GM21619 (cell line): Measurements from ENCODE around the gene CDH4.

Source experiments
- ATAC-seq: cut with Tn5 transposase; IDR thresholded peaks from one replicate; pipeline ENCODE4 v1.9.1; 2021; ENCODE audit not compliant: unreplicated experiment

The CDH4 gene

DNA sequence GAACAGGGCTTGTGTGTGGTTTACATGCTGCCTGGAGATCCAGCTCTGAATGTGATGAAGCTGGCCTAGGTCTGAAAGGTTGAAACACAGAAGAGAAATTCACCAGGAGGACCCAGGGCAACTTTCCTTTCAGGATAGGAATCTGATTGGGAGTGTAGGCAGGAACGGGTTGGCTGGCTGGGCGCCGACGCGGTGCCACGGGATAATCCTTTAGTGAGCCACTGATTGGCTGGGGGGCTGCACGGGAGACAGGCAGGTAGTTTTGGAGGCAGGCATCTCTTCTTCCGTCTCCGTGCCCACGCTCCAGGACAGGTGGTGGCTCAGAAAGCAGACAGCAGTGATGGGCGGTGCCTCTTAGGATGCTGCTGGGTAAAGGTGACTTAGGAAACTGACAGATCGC lies 294.6 kb downstream of the CDH4 start:
- no peak for ATAC-seq

DNA sequence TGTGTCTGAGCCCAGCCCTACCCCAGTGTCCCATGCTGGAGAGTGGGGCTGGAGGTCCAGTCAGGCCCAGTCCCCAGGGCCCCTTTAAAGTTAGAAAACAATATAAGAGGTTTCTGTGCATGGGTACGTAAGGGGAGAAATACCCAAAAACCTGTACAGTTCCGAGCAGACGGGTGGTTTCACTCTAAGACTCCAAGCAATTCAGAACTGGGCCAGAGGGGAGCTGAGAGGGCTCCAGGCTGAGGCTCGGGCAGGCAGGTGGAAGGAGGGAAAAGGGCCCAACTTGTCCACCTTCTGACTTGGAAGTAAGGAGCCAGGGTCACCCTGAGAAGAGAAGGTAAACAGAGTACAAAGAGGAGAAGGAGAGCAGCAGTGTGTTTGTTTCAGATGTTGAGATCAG lies 296.0 kb downstream of the CDH4 start:
- ATAC-seq, result no peak

DNA sequence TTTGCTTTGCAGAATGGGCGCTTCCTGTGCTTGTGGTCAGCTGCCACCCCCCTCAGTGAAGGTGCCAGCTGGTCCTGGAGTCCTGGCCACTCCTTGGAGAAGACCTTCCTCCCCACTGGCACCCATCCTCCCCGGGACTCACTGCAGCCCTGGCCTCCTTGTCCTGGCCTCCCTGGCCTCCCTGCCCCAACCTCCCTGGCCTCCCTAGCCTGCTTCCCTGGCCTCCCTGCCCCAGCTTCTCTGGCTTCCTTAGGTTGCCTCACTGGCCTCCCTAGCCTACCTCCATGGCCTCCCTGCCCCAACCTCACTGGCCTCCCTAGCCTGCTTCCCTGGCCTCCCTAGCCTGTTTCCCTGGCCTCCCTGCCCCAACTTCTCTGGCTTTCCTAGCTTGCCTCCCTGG lies 297.8 kb downstream of the CDH4 start:
- ATAC-seq, result no peak

DNA sequence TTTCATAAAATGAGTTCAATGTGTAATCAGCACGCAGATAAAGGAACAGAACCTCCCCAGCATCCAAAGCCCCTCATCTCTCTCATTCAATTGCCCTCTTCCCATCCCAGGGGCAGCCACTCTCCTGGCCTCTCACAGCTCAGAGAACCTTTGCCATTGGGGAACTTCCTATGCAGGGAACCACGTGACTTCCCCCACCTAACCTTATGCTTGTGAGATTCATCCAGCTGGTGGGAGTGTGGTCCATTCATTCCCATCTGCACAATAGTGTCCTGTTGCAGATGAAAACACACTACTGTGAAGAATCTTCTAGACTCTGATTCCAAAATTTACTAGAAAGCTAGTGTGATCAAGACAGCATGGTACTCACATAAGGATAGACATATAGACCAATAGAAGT lies 299.3 kb downstream of the CDH4 start:
- no peak for ATAC-seq

DNA sequence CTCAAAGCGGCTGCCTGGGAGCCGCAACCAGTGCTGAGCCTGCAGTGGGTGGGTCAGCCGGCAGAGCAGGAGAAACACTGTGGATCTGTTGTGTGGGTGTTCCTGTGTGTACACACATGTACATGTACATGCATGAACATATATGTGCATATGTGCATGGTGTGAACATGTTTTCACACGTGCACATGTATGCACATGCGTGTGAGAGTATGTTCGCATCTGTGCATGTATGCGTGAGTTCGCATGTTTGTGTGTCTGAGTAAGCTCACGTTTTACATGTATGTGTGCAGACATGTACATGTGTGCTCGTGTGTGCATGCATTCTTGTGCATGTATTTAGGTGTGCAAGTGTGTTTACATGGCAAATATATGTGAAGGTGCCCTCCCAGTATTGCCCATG lies 302.6 kb downstream of the CDH4 start:
- ATAC-seq, result no peak

DNA sequence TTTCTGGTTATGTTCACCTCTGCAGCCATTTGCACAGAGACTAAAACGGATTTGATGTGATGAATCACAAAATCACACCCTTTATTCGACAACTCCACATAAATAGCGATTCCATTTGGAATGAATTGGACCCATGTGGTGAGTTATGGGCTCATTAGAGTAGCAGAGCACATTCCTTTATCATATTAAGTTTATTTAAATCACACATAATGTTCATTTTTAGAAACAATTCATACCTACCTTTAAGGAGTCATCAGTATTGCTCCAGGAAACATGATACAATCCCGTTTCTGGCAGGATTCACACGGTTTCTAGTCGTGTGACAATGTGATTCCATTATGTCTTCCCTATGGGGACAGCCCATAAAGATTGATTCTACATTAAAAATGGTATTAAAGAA lies 303.5 kb downstream of the CDH4 start:
- ATAC-seq, result no peak

DNA sequence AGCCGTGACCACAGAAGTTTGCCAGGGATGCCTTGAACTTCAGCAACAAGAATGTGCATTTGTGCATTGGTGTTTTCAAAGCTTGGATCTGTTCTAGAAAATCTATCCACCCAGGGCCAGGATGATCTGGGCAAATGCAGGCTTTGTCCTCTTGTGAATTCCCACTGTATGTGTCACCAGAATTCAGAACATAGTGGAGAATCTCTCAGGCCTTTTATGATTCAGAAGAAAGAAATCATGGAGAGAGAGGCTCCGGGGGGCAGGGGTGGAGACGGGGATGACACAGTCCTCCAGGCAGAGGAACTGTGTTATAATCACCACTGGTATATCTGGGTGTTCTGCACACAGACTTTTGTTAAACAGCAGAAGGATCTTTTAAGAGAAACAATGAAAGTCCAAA lies 304.1 kb downstream of the CDH4 start:
- no peak for ATAC-seq

DNA sequence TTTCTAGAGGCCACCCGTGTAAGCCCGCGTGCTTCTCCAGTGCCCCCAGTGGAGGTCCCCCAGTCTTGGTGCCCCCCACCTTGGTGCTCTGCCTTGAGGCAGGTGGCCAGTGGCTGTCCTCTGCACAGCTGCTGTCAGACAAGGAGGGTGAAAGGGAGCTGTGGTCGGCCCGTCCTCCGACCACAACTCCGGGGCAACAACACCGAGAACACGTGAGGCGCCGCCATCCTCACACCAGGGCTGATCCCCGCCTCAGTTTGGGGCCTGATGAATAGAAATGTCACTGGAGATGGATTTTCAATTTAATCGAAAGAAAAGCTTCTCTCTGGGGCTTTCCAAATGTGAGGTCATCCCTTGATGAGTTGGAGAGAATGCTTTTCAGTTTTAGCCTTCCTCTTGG lies 304.6 kb downstream of the CDH4 start:
- no peak for ATAC-seq

DNA sequence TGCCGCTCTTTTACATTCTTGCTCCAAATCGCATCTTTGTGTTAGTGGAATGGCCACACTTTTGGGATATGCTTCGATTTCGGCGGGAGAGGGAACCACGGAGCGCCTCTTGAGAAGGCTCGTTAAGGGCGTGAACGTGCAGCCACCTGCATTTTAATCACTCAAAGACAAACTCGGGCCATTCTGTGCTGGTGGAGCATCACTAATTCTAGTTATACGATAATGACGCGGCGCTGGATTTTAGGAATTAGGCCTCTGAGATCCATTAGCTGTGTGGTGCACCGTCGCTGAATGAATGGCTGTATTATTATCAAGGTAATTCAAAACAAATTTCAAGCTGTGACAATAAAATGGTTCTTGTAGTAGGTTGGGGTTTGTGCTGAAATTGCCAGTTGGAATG lies 305.6 kb downstream of the CDH4 start:
- no peak for ATAC-seq

DNA sequence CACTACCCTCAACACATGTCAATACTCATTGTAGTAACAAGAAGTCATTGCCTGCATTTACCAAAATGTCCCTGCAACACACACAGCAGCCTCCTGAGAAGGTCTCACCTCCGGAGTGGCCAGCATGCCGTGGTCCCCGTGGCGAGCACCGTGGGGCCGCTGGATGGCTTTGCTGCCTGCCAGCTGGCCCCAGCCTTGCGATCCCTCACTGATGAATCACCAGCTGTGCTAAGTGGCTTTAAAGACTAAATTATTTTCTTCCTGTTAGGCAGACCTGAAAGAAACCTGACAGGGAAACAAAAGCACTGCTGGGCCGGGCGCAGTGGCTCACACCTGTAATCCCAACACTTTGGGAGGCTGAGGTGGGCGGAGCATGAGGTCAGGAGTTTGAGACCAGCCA lies 306.7 kb downstream of the CDH4 start:
- no peak for ATAC-seq

DNA sequence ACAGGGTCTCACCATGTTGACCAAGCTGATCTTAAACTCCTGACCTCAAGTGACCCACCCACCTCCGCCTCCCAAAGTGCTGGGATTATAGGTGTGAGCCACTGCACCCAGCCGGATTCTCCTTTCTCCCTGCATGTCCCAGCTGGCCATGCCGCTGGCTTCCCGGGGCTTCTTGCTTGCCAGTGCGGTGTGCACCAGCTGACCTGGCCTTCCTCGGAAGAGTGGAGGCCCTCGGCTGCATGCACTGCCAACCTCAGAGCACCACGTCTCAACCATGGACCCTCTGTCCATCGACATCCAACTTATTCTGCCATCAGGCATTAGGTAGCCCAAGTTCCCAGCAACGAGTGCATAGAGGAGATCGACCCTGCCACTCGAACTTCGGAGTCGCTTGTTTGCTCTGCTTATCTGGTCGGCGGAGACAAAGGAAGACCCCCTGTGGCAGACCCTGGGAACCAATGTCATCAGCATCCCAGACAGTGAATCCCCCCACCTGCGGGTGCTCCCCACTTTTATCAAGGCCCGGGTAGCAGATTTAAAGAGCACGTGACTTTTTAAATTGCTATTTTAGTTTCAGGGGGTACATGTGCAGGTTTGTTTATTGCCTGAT lies 307.8 kb downstream of the CDH4 start:
- no peak for ATAC-seq

DNA sequence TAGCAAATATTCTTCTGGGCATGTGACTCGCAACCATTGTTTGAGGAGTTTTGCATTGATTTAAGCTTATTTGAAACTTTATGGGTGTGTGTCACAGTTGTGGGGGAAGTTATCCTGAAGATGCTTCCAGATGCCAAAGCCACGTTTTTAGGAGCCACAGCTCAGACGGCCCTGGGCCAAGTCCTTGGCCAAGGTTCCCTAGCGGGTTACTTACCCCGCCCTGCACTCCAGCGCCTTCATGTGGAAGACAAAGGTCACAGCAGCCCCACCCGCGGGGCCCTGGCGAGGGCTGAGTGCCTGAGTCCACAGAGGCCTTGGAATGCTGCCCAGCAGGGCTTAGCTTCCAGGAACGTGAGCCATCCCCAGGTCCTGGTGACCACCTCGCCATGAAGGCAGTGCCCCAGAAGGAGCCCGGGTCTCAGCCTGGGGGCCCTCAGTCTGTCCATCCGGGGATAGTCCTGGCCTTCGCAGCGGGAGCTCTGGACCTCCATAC lies 308.3 kb downstream of the CDH4 start:
- ATAC-seq, result no peak

DNA sequence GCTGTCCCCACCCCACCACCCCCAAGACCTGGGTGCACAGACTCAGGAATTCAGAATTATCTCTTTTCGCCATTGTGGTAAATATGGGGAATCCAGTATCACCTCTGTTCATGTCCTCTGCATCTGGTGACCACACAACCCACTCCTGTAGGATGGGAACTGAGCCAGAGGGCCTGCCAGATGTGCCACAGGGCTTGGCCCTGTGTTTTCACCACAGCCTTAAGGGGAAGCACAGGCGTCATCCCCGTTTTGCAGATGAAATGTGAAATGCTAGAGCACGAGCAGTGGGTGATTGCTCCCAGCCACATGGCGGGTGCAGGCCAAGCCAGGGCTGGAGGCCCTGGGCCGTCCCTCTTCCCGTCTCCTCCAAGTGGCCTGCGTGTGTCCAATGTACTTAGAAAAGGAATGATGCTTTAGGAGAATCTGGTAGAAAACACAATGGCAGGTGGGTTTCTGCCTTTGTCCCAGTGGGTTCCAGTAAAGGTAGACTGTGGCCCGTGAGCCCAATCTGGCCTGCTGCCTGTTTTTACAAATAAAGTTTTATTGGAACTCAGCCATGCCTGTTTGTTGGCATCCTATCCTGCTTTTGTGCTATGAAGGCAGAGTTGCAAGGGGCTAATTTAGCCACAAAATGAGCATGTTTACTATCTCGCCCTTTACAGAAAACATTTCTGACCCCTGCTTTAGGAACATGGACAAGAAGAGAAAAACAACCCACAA lies 309.2 kb downstream of the CDH4 start:
- no peak for ATAC-seq

DNA sequence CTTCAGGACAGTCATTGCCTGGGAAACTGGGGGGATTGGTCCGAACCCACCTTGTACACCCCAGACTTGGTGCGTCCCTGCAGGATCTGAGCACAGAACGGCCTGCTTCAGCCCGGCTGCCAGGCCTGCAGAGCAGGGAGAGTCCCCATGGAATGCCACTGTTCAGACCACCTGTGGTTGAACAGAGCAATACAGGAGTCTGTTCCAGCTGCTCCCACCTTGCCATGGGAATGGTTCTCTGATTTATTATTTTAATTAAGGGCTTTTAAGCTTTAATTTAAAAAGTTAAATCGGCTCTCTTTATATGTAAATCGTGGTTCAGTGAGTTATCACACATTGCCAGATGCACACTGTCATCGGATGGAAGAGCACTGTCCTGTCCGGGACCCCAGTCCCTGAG lies 310.4 kb downstream of the CDH4 start:
- no peak for ATAC-seq

DNA sequence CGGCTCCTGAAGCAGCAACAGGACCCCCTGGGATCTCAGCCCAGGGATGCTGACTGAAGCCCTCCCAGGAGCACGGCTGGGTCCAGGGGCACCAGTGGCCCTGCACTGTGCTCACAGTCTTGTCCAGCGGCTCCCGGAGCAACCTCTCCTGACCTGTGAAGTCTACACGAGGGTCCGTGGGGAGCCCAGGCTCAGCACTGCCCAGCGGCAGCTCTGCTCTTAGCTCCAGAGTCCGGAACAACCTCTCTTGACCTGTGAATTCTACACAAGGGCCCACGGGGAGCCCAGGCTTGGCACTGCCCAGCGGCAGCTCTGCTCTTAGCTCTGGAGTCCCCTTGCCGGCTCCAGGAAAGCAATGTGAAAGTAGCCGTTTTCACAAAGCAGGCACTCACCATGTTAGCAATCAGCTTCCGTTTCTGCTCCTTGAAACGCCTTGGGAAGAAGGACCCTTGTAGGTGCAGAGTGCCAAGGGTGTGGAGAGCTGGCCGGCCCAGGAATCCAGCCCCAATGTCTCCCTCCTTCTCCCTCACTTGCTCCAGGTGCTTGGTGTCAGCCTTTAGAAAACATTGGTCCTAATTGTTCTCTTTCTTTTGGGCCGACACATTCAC lies 310.9 kb downstream of the CDH4 start:
- no peak for ATAC-seq

DNA sequence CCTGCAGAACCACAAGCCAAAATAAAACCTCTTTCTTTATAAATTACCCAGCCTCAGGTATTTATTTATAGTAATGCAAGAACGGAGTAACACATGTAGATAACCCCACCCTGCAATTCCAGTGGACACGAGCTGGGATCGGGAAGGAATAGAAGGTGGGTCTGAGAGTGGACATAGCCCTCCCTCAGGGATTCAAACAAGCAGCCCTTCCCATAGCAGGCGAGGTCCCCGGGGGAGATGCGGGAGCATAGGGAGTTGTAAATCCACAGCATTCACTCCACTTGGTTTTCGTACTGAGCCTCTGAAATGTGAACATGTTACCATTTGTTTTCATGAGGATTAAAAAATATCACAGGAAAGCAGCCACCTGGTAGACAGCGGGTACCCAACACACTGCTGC lies 312.6 kb downstream of the CDH4 start:
- no peak for ATAC-seq

DNA sequence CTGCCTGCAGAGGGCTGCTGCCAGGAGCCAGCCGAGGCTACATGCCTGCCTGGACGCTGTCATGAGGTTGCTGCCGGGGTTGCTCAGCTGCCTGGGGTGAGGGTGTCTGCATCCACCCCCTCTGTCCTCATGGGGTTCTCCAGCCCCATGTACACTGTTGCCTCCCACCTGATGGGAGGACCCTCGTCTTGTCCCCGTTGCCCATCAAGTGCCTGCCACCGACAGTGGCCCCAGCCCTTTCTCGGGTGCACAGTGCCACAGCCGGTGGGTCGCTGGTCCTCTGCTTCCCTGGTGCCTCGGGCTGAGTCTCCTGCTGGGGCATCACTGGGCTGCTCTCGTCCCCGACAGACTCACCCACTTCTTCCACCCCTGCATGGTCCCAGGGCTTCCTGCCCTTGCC lies 313.7 kb downstream of the CDH4 start:
- ATAC-seq, result no peak

DNA sequence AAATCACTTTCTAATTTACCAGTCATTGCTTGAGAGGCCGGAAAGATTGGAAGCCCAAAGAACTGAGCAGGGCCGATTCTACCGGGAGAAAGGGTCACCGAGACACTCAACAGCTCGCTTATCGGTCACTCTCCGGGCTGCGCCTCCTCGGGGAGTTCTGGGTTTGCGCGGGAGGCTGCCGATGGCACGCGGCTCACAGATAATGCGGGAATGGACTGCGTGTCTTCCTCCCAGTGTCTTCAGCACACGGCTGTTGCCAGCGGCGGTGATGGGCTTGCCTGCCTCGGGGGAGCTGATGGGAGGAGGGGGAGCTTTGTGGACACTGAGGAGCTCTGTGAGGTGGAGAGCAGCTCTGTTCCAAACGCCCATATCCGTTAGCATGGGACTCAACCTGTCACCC lies 314.6 kb downstream of the CDH4 start:
- ATAC-seq, result no peak

DNA sequence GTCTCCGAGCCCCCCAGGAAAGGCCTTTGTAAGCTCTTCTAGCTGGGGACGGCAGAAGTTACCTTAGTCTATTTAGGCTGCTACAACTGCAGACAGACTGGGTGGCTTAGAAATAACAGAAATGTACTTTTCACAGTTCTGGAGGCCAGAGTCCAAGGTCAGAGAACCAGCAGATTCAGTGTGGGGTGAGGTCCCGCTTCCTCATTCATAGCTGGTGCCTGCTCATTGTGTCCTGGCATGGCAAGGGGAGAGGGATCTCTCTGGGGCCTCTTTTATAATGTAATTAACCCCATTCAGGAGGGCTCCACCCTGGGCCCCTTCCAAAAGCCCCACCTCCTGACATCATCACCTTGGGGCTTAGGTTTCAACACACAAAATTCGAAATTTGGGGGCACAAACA lies 315.1 kb downstream of the CDH4 start:
- ATAC-seq, result no peak

DNA sequence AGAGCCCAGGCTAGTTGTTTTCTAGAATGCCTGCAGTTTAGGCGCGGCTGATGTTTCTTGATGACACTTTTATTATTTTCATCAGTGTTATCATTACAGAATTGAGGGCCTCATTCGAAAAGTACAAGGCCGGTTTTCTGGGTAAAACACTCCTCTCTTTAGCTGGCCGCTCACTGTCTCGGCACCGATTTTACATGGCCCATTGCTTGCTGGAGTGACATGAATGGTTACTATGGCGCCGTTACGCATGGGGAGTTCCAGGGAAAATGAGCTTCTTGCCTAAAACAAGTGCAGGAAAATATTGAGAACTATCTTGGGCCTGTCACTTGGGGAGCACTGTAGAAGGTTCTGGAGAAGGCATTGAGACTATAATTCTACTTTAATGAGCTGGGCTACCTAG lies 317.8 kb downstream of the CDH4 start:
- ATAC-seq, result no peak

DNA sequence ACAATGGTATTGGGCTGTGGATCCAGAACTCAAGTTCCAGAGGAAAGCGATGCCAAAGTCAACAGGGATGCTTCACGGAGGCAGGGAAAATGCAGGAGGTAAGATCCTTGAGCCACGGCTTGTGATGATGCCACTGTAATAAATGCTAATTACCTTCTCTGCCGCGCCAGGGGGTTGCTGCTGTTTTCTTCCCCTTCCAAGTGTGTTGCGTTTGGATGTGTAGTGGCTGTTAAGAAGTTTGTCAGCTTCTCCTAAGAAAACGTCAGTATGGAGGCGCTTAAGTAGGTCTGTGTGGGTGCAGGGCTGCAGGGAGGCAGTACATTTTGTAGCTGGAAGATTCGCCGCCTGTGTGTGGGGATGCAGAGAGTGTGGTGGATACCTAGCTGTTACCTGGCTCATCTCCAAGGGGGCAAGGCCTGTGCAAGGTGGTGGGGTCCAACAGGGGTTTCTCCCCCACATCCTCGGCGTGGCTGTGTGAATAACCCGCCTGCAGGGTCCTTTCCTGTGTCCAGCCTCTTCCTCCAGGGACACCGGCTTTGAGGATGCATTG lies 318.7 kb downstream of the CDH4 start:
- no peak for ATAC-seq

DNA sequence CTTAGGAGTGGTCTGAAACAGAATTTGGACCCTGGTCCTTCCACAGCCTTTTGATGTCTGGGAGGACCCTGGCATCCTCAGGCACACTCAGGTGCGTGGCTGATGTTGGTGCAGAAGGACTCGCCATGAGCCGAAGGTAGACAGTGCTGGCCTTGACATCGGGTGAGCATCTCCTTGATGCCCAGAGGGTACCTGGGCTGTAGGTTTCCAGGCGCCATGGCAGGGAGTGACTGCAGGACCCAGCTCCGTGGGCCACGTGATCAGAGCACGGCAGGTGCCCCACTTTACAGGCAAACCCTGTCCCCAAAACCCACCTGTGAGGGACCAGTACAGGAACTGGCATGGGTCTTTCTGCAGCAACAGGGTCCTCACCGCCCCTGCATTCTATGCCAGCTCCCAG lies 319.2 kb downstream of the CDH4 start:
- ATAC-seq, result no peak
